DND-41 (cell line): ENCODE measurements around the gene FIBCD1.

Experiments used
- ATAC-seq: fragments of 200-7000 bp; cut with Tn5 transposase; 3 replicates; pipeline ENCODE4 v1.9.1; 2021; ENCODE audit warnings: low read depth; ENCODE audit not compliant: insufficient read depth
- DNase-seq: peaks from one replicate; pipeline ENCODE4 v3.0.0-alpha.2; 2020
- H2AFZ ChIP-seq: 2 replicates; pipeline ENCODE4 v1.6.0; 2012; ENCODE audit warnings: low read depth, low read length
- H3K27ac ChIP-seq: 2 replicates; pipeline ENCODE4 v1.5.1; 2012; ENCODE audit warnings: low read length, inconsistent platforms
- H3K27me3 ChIP-seq: fragments of 200-600 bp; sonication (generic); 2 replicates; pipeline ENCODE4 v1.6.0; 2012; ENCODE audit warnings: low read length, mild to moderate bottlenecking, inconsistent platforms; ENCODE audit not compliant: insufficient read depth, poor library complexity
- H3K36me3 ChIP-seq: 2 replicates; pipeline ENCODE4 v1.5.1; 2012; ENCODE audit warnings: low read length, inconsistent platforms; ENCODE audit not compliant: insufficient read depth
- H3K4me1 ChIP-seq: 2 replicates; pipeline ENCODE4 v1.5.1; 2012; ENCODE audit warnings: mild to moderate bottlenecking, low read length; ENCODE audit not compliant: insufficient read depth
- H3K4me2 ChIP-seq: 2 replicates; pipeline ENCODE4 v1.6.0; 2012; ENCODE audit warnings: mild to moderate bottlenecking, moderate library complexity, low read length, inconsistent platforms; ENCODE audit not compliant: insufficient read depth
- H3K4me3 ChIP-seq, 2 experiments: fragments of 200-600 bp in 1 of 2; shearing (Covaris generic) in 1 of 2; 2 replicates each; pipeline ENCODE4 v1.5.1; 2012 to 2016; ENCODE audit warnings: inconsistent platforms in 2 of 2, low read length in 2 of 2, mild to moderate bottlenecking in 2 of 2, low read depth in 1 of 2, moderate library complexity in 1 of 2
- H3K79me2 ChIP-seq: 2 replicates; pipeline ENCODE4 v1.6.0; 2012; ENCODE audit warnings: low read length, inconsistent platforms; ENCODE audit not compliant: insufficient read depth
- H3K9ac ChIP-seq: 2 replicates; pipeline ENCODE4 v1.6.0; 2012; ENCODE audit warnings: low read depth, mild to moderate bottlenecking, inconsistent platforms, low read length, moderate library complexity
- H3K9me3 ChIP-seq: 2 replicates; pipeline ENCODE4 v1.5.1; 2012; ENCODE audit warnings: low read length, moderate library complexity, mild to moderate bottlenecking, inconsistent platforms; ENCODE audit not compliant: insufficient read depth, severe bottlenecking
- H4K20me1 ChIP-seq: 2 replicates; pipeline ENCODE4 v1.6.0; 2012; ENCODE audit warnings: low read length; ENCODE audit not compliant: insufficient read depth
- CTCF ChIP-seq: IDR thresholded peaks from 2 replicates; pipeline ENCODE4 v1.5.1; 2012; ENCODE audit warnings: borderline replicate concordance, low read length, moderate library complexity, mild to moderate bottlenecking; ENCODE audit not compliant: poor library complexity, severe bottlenecking; ENCODE audit errors: extremely low read depth
- EZH2 ChIP-seq: IDR thresholded peaks from 3 replicates; pipeline ENCODE4 v1.6.1; 2012; ENCODE audit warnings: borderline replicate concordance, low read depth, mild to moderate bottlenecking, moderate library complexity, low read length, inconsistent platforms; ENCODE audit not compliant: severe bottlenecking

The FIBCD1 gene

GRCh38 chr9:130892477-130893304, 46.4 kb downstream of the FIBCD1 start:
- Histone ChIP-seq H4K20me1 (peaks cover 14% of the 10 kb centered on the region), H3K4me1 (no peaks in the 10 kb centered on the region), H3K36me3 (peaks cover 40% of the 10 kb centered on the region), H2AFZ (no peak overlapping the region), H3K79me2 (no peaks in the 10 kb centered on the region), H3K9ac (no peak overlapping the region), H3K4me2 (no peak overlapping the region), H3K4me3 (no peak overlapping the region), H3K27ac (no peak overlapping the region), H3K9me3 (no peaks in the 10 kb centered on the region), H3K27me3 (no peaks in the 10 kb centered on the region)
- no peak for TF ChIP-seq EZH2
- no peak for TF ChIP-seq CTCF
- DNase-seq (no peak), ATAC-seq (no peak)

- no peak overlapping the region for H3K9ac ChIP-seq
- no peak overlapping the region for H3K4me2 ChIP-seq
- no peaks in the 10 kb centered on the region for H3K9me3 ChIP-seq
- no peak for ATAC-seq
- H3K79me2 ChIP-seq = no peaks in the 10 kb centered on the region
- TF ChIP-seq CTCF = no peak
- no peak for TF ChIP-seq EZH2
- no peak overlapping the region for H3K4me3 ChIP-seq
- H3K27ac ChIP-seq = no peak overlapping the region
- no peak for DNase-seq
- peaks cover 16% of the 10 kb centered on the region for H4K20me1 ChIP-seq
- no peaks in the 10 kb centered on the region for H3K4me1 ChIP-seq
- H2AFZ ChIP-seq = no peak overlapping the region
- H3K27me3 ChIP-seq = no peaks in the 10 kb centered on the region
- H3K36me3 ChIP-seq = peaks cover 48% of the 10 kb centered on the region
Measured at GRCh38 chr9:130891688-130892476, 47.2 kb downstream of the FIBCD1 start.

- Histone ChIP-seq H3K79me2 (no peaks in the 10 kb centered on the region), H3K27ac (no peak overlapping the region), H3K9me3 (no peaks in the 10 kb centered on the region), H3K4me1 (no peaks in the 10 kb centered on the region), H3K4me2 (no peak overlapping the region), H3K9ac (no peak overlapping the region), H3K27me3 (no peaks in the 10 kb centered on the region), H3K36me3 (peaks cover 56% of the 10 kb centered on the region), H4K20me1 (peaks cover 23% of the 10 kb centered on the region), H2AFZ (no peak overlapping the region), H3K4me3 (no peak overlapping the region)
- no peak for DNase-seq
- no peak for ATAC-seq
- TF ChIP-seq CTCF = no peak
- TF ChIP-seq EZH2 = no peak
Measured at GRCh38 chr9:130890870-130891687, 48.0 kb downstream of the FIBCD1 start.
